Vagina (tissue), 2 donors: ENCODE measurements around the gene WDR20.

ENCODE experiments used
- POLR2A ChIP-seq, 2 donors: fragments of 450-650 bp; IDR thresholded peaks; one replicate each; pipeline ENCODE4 v1.6.1; 2017; ENCODE audit warnings: antibody characterized with exemption in 2 of 2, mild to moderate bottlenecking in 2 of 2, moderate library complexity in 2 of 2
- TF ChIP-seq, protein P1 (sequence below), 3 experiments: fragments of 450-650 bp in 2 of 3; fragments of 200-600 bp in 1 of 3; sonication (generic) in 1 of 3; IDR thresholded peaks; one replicate each; pipeline ENCODE4 v1.5.1; 2017 to 2019; ENCODE audit warnings: antibody characterized with exemption in 3 of 3, mild to moderate bottlenecking in 2 of 3, moderate library complexity in 2 of 3

DNA sequence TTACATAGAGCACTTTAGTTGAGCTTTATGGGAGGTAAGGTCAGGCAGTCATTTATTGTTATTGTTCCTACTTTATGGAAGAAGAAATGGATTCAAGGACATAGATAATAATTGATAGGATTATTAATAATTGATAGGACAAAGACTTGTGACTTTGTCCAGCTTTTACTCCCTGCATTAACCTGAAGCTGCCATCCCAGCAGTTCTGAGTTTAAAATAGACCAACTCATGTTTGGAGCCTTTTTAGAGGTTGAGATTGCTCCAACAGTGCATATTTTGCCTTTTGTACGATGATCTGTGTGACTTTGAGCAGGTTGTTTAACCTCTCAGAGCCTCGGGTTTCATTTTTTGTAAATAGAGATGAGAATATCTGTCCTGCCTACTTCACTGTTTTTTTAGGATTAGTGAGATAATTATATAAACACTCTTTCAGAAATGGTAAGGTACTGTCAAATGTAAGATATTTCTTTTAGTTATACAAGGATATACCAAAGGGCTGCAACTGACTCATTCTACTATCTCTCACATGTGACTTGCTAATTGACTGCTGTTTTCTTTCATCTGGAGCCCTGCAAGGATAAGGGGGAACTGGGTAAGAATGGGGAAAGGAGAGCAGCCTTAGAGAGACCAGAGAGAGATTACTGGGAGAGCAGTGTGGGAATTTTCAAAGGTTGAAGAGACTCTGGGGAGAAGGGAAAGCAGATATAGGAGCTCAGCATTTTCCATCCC, 15.3 kb downstream of the WDR20 start:
- TF ChIP-seq, protein P1, sequence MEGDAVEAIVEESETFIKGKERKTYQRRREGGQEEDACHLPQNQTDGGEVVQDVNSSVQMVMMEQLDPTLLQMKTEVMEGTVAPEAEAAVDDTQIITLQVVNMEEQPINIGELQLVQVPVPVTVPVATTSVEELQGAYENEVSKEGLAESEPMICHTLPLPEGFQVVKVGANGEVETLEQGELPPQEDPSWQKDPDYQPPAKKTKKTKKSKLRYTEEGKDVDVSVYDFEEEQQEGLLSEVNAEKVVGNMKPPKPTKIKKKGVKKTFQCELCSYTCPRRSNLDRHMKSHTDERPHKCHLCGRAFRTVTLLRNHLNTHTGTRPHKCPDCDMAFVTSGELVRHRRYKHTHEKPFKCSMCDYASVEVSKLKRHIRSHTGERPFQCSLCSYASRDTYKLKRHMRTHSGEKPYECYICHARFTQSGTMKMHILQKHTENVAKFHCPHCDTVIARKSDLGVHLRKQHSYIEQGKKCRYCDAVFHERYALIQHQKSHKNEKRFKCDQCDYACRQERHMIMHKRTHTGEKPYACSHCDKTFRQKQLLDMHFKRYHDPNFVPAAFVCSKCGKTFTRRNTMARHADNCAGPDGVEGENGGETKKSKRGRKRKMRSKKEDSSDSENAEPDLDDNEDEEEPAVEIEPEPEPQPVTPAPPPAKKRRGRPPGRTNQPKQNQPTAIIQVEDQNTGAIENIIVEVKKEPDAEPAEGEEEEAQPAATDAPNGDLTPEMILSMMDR (IDR thresholded peaks at IDR 0.05) = no peak
- TF ChIP-seq POLR2A (IDR thresholded peaks at IDR 0.05) = no peak
